Suppressor macrophage (primary cell): ENCODE data around the gene KRCC1.

Experiments used
- DNase-seq, 4 experiments: peaks; one replicate each; pipeline ENCODE4 v3.0.0-alpha.2; 2020 to 2022
- total RNA-seq, 17 experiments: gene quantifications; one replicate each; lab custom pipeline; 2026; ENCODE audit warnings: mixed read lengths in 6 of 17, inconsistent platforms in 3 of 17; lab: John Stamatoyannopoulos, UW

Gene KRCC1
- 10.7 to 28.7 (median 16.6) reads per million in 17 experiments for total RNA-seq

DNA sequence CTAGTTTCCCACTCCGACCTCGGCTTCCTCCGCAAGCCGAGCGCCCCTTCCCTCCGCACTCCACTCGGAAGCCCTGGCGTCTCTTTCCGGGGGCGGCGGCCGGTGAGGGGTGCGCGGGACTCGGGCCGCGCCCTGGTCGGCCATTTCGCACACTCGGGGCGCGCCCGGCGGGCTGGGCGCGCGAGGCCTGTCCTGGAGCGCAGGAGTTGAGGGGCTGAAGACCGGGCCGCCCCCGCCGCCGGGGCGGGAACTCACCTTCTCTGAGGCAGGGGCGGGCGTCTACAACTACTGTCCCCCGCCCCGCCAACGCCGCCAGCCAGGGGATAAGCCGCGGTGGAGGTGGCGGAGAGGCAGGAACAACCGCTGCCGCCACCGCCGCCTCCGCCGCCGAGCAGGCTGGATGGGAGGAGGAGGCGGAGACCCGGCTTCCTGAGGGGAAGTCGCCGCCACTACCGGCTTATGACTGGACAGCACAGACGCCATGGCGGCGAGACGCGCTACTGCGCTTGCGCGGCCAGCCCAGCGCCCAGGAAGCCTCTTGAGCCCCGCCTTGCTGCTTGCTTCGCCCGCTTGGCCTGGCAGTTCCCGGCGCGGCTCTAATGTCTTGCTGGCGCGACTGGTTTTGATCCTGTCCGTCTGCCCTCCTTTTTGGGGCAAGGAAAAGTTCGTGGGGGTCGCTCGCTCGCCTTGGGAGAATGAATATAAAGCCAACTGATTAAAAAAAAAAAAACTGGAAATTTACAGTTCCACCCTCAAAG is at the start of gene KRCC1:
KRCC1 (minus strand) TSS at position 413 of the 758 bp plus-strand sequence. CDS start 27,220 bp downstream, outside the sequence.
- peak; percentile 98 to 99 (median 98) for DNase-seq

DNA sequence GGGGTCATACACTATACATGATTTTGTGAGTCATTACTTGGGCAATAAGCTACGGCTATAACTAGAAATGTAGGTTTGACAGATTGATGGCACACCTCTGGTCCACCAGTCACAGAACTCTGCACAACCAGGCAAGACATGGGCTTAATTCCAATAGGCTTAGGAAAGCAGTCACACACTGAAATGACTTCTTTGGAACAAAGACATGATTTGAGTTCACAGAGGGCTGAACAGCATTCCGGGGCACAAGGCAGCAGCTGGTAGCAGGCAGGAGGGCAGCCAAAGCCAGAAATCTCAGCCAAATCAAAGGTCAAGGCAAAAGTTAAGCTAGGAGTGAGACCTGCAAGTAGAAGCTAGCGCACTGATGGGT is 44.9 kb upstream of the KRCC1 start:
- DNase-seq = no peak

GRCh38 chr2:88099798-88100488 is 44.4 kb upstream of the KRCC1 start:
- DNase-seq = peak in 3 of 4 experiments; percentile 10 to 52 (median 50)

GRCh38 chr2:88098558-88098900 is 42.9 kb upstream of the KRCC1 start:
- DNase-seq = no peak

- DNase-seq = no peak
Observed at GRCh38 chr2:88097891-88098557, 42.4 kb upstream of the KRCC1 start.

DNA sequence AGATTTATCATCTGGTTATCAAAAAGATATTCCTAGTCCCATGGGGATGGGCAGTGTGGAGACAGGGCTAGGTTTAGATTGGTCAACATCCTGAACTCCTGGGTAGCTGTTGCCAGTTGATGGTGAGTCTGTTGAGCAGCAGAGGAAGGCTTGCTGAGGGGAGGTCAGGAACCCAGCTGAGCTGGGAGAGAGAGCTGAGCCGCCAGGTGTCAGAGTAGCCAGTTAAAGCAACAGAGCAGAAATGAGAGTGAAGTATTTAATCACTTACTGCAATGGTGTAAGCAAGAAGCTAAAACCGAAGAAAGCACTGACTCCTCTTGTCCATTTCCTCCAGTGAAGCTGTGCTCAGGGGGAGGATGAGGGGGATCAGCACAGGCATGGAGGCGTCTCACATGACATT is 41.6 kb upstream of the KRCC1 start:
- no peak for DNase-seq

GRCh38 chr2:88096708-88097107 is 41.1 kb upstream of the KRCC1 start:
- no peak for DNase-seq

DNA sequence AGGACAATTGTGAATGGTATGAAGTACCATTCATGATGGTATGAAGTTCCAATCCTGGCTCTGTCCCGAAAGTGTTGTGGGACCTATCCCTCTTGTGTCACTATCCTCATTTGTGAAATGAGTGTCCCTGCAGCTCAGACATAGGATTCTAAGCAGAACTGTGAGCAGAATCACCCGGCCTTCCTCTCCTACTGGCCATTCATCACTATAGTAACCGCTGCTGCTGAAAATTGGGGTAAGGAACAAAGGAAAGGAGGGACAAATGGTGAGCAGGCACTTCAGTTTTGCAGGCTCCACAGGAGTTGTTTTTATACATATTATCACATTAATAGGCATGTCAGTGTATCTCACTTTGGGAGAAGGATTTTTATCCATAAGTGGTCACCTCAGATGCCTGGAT is 39.4 kb upstream of the KRCC1 start:
- DNase-seq = no peak

- DNase-seq = no peak
Observed at GRCh38 chr2:88092773-88093172, 37.2 kb upstream of the KRCC1 start.

GRCh38 chr2:88091943-88092342 is 36.4 kb upstream of the KRCC1 start:
- peak in 2 of 4 experiments; percentile 17 to 48 for DNase-seq

GRCh38 chr2:88090446-88091283 is 35.1 kb upstream of the KRCC1 start:
- DNase-seq = peak; percentile 33 to 70 (median 63)

- no peak for DNase-seq
Observed at GRCh38 chr2:88088999-88089398, 33.4 kb upstream of the KRCC1 start.

DNA sequence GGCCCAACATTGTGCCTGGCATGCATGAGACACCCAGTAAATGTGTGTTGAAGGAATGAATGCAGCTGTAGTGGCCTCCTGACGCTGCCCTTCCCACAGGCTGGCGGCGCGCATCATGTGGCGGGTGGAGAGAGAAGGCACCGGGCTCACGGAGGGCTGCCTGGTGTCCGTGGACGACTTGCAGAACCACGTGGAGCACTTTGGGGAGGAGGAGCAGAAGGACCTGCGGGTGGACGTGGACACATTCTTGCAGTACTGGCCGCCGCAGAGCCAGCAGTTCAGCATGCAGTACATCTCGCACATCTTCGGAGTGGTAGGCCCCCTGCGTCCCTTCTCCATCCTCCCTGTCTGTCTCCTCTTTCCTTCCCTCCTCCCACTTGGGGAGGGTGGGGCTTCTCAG is 32.2 kb upstream of the KRCC1 start:
- no peak for DNase-seq

GRCh38 chr2:88087073-88087472 is 31.5 kb upstream of the KRCC1 start:
- DNase-seq = no peak

GRCh38 chr2:88086401-88086800 is 30.8 kb upstream of the KRCC1 start:
- DNase-seq = no peak

DNA sequence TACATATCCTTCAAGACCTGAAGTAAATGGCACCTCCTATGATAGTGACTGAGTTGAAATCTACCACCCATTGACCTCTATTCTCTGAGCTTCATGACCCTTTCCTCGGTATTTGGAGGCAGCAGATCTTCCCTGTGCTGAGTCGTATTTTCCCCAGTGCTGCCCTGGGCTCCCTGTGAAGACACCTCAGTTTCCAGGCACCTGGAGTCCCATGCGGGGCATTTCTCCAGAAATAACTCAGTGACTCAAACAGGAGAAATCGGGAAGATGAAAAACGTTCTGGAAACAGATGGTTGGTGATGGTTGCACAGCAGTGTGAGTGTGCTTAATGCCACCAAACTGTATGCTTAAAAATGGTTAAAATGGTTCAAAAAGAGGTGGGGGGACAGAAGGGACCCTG is 30.0 kb upstream of the KRCC1 start:
- DNase-seq = no peak

GRCh38 chr2:88085099-88085498 is 29.5 kb upstream of the KRCC1 start:
- no peak for DNase-seq

GRCh38 chr2:88082781-88083180 is 27.2 kb upstream of the KRCC1 start:
- no peak for DNase-seq

GRCh38 chr2:88081924-88082608 is 26.5 kb upstream of the KRCC1 start:
- no peak for DNase-seq

GRCh38 chr2:88080545-88080944 is 25.0 kb upstream of the KRCC1 start:
- DNase-seq = no peak

DNA sequence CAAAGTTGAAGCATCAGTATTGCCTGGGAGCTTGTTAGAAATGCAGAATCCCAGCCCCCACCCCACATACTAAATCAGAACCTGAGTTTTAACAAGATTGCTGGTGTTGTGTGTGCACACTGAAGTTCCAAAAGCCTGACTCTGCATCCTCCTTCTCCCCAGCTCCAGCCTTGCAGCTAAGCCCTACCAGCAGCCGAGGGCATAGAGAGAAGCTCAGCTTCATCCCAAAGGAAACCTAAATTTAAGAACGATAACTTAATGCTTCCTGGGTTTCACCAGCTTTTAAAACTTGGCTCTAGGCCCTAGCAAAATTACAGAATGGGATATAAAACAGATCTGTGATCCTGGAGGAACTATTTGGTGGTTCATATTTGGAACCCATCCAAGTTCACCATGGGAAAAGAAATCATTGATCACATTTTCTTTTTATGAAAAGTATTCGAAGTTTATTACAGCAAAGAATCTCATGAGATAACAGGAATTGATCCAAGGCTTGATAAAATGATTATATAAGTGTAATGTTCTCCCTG is 23.1 kb upstream of the KRCC1 start:
- DNase-seq = no peak

DNA sequence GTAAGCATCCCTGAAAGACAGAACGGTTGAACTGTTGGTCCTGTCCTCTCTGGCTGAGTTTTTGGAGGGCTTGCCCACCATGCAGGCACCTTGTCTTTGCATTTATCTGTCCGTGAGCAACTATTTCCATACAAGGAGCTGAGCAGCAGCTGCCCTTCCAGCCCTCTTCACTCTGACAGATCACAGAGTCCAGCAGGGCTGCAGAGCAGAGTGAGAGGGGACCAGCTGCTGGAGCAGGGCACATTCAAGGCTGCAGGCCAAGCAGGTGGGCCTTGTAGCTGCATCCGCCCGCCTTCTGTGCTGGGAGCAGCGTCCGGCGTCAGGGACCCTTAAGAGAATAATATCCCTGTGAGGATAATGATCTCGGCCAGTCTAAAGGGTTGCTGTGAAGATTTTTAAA is 21.5 kb upstream of the KRCC1 start:
- no peak for DNase-seq
